ENCODE data around the gene VNN1. TPM values are rescaled to one million over a fixed set of nuclear protein-coding genes. Genes with fewer than 3 reads are reported as not detected.

The VNN1 gene
- not detected in 2 replicates for total RNA-seq (ENCODE audit: low replicate concordance)

- Histone ChIP-seq H3K79me2 (ENCODE audit: low read depth) (no peaks in the 10 kb centered on the region), H3K36me3 (no peaks in the 10 kb centered on the region), H2AFZ (replicated peaks) (no peak within 1 kb of the TSS), H3K9ac (no peak within 1 kb of the TSS), H3K4me2 (no peak within 1 kb of the TSS), H3K27me3 (no peaks in the 10 kb centered on the region), H3K4me1 (no peaks in the 10 kb centered on the region), H3K27ac (no peak within 1 kb of the TSS), H3F3A (ENCODE audit: low read depth) (no peaks in the 10 kb centered on the region), H4K20me1 (ENCODE audit: low read depth) (no peaks in the 10 kb centered on the region), H3K9me3 (ENCODE audit: low read depth) (no peaks in the 10 kb centered on the region), H3K4me3 (no peak within 1 kb of the TSS)
- no peaks in the 10 kb centered on the region for H3K4me1 Mint-ChIP-seq
- no peaks in the 10 kb centered on the region for H3K36me3 Mint-ChIP-seq
- peaks cover 3% of the 10 kb centered on the region for H3K27me3 Mint-ChIP-seq (ENCODE audit: insufficient read depth, low read depth)
- H3K4me3 Mint-ChIP-seq, result no peak within 1 kb of the TSS
- TF ChIP-seq EZH2 (IDR thresholded peaks at IDR 0.05) (no peak), CTCF (IDR thresholded peaks at IDR 0.05) (no peak), EZH2phosphoT487 (IDR thresholded peaks at IDR 0.05) (no peak)
- H3K27ac Mint-ChIP-seq, result no peak within 1 kb of the TSS
- no peak for DNase-seq (ENCODE audit: low spot score)
- no peaks in the 10 kb centered on the region for H3K9me3 Mint-ChIP-seq
Observed at GRCh38 chr6:132713352-132714134, at the start of gene VNN1. TSS of gene VNN1 (minus strand) at chr6:132714055. CDS start at chr6:132714035, 20 bp downstream.

- no peaks in the 10 kb centered on the region for H3F3A ChIP-seq (ENCODE audit: low read depth)
- H3K27me3 ChIP-seq, result no peaks in the 10 kb centered on the region
- no peak overlapping the region for H3K9ac ChIP-seq
- no peak for DNase-seq (ENCODE audit: low spot score)
- no peak overlapping the region for H3K27ac Mint-ChIP-seq
- H4K20me1 ChIP-seq (ENCODE audit: low read depth), result no peaks in the 10 kb centered on the region
- H3K36me3 ChIP-seq, result no peaks in the 10 kb centered on the region
- H3K9me3 ChIP-seq (ENCODE audit: low read depth), result no peaks in the 10 kb centered on the region
- H3K27ac ChIP-seq, result no peak overlapping the region
- no peaks in the 10 kb centered on the region for H3K4me1 Mint-ChIP-seq
- no peaks in the 10 kb centered on the region for H3K36me3 Mint-ChIP-seq
- peak overlapping the region; percentile 55 for H2AFZ ChIP-seq (replicated peaks)
- no peaks in the 10 kb centered on the region for H3K79me2 ChIP-seq (ENCODE audit: low read depth)
- H3K4me3 ChIP-seq, result no peak overlapping the region
- TF ChIP-seq EZH2 (IDR thresholded peaks at IDR 0.05) (no peak), CTCF (IDR thresholded peaks at IDR 0.05) (no peak), EZH2phosphoT487 (IDR thresholded peaks at IDR 0.05) (no peak)
- H3K9me3 Mint-ChIP-seq, result no peaks in the 10 kb centered on the region
- H3K4me1 ChIP-seq, result no peaks in the 10 kb centered on the region
- no peaks in the 10 kb centered on the region for H3K27me3 Mint-ChIP-seq (ENCODE audit: insufficient read depth, low read depth)
- no peak overlapping the region for H3K4me3 Mint-ChIP-seq
- no peak overlapping the region for H3K4me2 ChIP-seq
Observed at GRCh38 chr6:132763269-132763668, 49.4 kb upstream of the VNN1 start.

GRCh38 chr6:132760256-132760655, 46.4 kb upstream of the VNN1 start:
- H3K4me2 ChIP-seq, result no peak overlapping the region
- DNase-seq (ENCODE audit: low spot score), result no peak
- Mint-ChIP-seq H3K36me3 (no peaks in the 10 kb centered on the region), H3K9me3 (no peaks in the 10 kb centered on the region), H3K27me3 (ENCODE audit: insufficient read depth, low read depth) (no peaks in the 10 kb centered on the region), H3K27ac (no peak overlapping the region), H3K4me1 (no peaks in the 10 kb centered on the region), H3K4me3 (no peak overlapping the region)
- no peak overlapping the region for H3K4me3 ChIP-seq
- no peak overlapping the region for H2AFZ ChIP-seq (replicated peaks)
- H3K9me3 ChIP-seq (ENCODE audit: low read depth), result no peaks in the 10 kb centered on the region
- no peak overlapping the region for H3K27ac ChIP-seq
- no peaks in the 10 kb centered on the region for H3K79me2 ChIP-seq (ENCODE audit: low read depth)
- no peaks in the 10 kb centered on the region for H4K20me1 ChIP-seq (ENCODE audit: low read depth)
- TF ChIP-seq EZH2phosphoT487 (IDR thresholded peaks at IDR 0.05) (no peak), EZH2 (IDR thresholded peaks at IDR 0.05) (no peak), CTCF (IDR thresholded peaks at IDR 0.05) (no peak)
- H3K9ac ChIP-seq, result no peak overlapping the region
- no peaks in the 10 kb centered on the region for H3K36me3 ChIP-seq
- H3K27me3 ChIP-seq, result no peaks in the 10 kb centered on the region
- no peaks in the 10 kb centered on the region for H3K4me1 ChIP-seq
- H3F3A ChIP-seq (ENCODE audit: low read depth), result no peaks in the 10 kb centered on the region
